Medulla oblongata (tissue), 1 donor: ENCODE data around the gene KRTAP5-1.
"Not testable (repeated sequence)": the region's sequence is repeated elsewhere in the genome, so short reads cannot be mapped to it uniquely, and the experiment has no call there.

ENCODE experiments used
- DNase-seq: peaks from one replicate; pipeline ENCODE4 v3.0.0-alpha.2; 2015; ENCODE audit errors: extremely low spot score

The KRTAP5-1 gene

GRCh38 chr11:1601663-1602062 lies 16.6 kb upstream of the KRTAP5-1 start:
- not testable (repeated sequence) for DNase-seq

- peak; percentile 70 for DNase-seq
Observed at GRCh38 chr11:1600626-1601025, 15.5 kb upstream of the KRTAP5-1 start.

GRCh38 chr11:1598816-1599215 lies 13.7 kb upstream of the KRTAP5-1 start:
- no peak for DNase-seq

- not testable (repeated sequence) for DNase-seq
Observed at GRCh38 chr11:1598406-1598805, 13.3 kb upstream of the KRTAP5-1 start.

DNA sequence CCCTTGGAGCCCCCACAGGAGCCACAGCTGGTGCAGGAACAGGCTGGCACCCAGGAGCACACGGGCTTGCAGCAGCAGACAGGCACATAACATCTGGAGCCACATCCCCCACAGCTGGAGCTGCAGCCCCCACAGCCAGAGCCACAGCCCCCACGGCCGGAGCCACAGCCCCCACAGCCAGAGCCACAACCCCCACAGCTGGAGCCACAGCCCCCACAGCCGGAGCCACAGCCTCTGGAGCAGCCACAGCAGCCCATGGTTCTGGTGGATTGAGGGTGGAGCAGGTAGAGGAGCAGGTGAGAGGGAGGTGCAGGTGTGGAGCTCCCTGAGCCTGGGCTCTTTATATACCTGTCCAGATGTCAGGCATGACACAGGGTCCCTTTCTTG lies 12.9 kb upstream of the KRTAP5-1 start, which contains the start of gene KRTAP5-2:
KRTAP5-2 (minus strand) TSS at position 301 of the 387 bp plus-strand sequence; CDS start at position 257, 44 bp downstream.
- DNase-seq: no peak

DNA sequence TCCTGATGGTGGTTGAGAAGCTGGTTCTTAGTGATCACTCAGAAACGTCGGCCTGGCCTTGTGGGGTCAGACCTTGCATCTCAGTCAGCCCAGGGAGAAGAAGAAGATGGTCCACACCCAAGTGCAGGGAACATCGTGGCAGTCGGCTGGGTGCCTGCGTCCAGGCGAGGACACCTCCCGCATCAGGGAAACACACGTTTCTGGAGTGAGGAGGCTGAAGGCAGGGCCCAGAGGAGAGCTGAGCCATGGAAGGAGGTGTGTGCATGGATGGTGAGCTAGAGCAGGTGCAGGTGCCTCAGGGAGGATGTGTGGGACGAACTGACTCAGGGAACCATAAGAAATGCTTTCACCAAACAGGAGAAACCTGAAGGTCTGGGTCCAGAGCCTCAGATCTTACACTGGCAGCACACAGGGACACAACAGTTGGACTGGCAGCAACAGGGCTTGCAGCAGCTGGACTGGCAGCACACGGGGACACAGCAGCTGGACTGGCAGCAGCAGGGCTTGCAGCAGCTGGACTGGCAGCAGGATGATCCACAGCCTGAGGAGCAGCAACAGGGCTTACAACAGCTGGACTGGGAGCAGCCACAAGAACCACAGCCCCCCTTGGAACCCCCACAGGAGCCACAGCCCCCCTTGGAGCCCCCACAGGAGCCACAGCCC lies 12.4 kb upstream of the KRTAP5-1 start:
- no peak for DNase-seq

DNA sequence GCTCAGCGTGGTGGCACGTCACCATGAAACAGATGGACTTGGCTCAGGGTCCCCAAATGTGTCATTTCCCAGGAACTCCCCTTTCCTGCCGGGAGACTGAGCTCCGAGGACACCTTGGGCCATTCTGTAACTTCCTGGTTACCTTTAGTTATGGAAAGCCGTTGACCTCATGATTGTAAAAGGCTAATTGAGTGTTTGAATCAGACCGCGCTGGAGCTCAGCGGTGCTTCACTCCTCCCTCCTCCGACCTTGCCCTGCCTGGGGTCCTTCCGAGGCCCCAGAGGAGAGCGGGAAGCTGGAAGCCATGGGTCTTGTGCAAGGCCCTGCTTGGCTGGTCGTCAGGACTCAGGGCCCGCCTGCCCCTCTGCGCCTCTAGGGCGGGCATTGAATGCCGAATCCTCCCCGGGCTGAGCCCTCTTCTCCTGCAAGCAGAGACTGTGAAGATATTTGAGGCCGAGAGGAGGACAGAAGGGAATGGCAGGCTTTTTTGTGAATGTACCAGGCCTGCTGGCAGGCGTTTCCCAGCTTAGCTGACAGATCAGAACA lies 11.6 kb upstream of the KRTAP5-1 start:
- DNase-seq: not testable (repeated sequence)

DNA sequence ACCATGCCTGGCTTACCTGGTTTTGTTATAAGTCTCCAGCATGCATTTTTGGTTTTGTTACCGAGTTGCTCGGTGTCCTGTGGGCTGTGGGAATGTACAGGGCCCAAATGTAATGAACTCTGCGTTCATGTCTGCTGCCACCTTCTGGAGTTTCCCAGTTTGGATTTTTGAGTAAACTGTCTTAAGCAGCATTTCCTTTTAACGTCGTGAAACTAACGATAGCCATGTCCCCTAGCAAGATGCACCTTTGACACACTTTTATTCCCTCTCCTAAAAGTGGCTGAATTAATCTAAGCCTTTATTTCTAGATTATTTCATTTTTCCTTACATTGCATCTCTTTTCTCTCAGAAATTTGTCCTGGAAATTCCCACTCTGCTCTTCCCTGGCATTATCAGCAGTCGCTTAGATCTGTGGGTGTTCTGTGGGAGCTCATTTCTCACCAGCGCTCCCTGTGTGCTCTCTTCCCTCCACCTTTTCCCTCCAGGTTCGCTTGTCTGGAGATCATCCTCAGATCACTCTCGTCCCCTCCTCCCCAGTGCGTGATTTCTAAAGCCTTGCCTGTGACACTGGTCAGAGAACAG lies 11.0 kb upstream of the KRTAP5-1 start:
- not testable (repeated sequence) for DNase-seq

DNA sequence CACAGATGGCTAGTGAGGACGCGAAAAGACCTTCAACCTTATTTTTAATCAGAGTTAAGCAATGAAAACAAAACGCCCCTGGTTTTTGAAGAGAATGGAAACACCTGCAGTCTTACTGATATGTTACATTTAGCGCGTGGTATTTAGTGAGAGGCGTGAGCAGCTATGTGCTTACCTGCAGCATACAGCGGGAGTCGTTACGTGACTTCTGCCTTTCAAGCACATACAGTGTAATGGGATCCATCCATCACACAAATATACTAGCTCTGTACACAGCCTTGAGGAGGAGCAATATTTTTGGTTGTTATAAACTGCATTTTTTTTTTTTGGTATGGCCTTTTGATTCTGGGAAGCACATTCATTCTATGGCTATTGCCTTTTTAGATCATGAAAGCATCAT lies 7.5 kb upstream of the KRTAP5-1 start:
- no peak for DNase-seq

DNA sequence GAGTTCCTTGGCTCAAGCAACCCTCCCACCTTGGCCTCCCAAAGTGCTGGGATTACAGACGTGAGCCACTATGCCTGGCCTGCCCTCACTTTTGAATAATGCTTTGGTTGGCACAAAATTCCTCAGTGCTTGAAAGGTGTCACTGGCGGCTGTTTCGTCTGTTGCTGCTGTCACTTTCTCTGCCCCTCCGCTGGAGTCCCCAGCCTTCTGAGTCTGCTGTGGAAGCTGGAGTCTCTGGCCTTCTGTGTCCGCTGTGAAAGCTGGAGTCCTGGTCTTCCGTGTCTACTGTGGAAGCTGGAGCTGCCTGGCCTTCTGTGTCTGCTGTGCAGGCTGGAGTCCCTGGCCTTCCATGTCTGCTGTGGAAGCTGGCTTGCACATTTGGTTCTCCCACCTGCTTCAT lies 4.9 kb upstream of the KRTAP5-1 start:
- no peak for DNase-seq

DNA sequence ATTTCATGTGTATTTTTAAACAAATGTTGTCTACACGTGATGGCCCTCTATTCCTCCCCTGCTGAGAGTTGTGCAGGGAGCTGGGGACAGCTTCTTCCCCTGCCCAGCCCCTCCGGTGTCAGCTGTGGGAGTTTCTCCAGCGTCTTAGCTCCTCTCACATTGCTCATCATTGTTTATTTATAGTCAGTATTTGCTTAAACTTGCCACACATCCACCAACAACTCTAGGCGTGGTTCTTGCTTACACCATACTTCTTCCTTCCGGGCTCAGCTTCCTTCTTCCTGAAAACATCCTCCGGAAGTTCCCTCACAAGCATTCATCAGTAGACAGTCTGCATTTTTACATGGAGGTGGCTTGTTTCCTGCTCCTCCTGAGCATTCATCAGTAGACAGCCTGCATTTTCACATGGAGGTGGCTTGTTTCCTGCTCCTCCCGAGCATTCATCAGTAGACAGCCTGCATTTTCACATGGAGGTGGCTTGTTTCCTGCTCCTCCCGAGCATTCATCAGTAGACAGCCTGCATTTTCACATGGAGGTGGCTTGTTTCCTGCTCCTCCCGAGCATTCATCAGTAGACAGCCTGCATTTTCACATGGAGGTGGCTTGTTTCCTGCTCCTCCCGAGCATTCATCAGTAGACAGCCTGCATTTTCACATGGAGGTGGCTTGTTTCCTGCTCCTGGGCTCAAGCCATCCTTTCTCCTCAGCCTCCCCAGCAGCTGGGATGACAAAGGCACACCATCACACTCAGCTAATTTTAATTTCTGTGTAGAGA lies 4.3 kb upstream of the KRTAP5-1 start:
- not testable (repeated sequence) for DNase-seq

DNA sequence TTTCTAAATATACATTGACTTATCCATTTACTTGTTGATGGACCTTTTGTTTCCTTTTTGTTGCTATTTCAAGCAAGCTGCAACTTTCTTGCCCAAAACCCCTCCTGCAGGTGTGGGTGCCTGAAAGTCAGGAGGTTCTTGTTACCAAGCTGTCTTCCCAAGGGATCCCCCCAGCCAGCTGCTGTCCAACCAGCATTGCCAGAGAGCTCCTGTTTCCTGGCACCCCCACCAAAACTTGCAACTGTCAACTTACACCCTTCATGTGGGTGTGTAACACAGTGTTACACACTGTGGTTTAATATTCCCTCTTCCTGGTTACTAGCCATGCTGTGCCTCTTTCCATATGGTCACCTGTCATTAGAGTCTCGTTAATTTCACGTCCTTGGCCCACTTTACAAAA lies 1.6 kb upstream of the KRTAP5-1 start:
- DNase-seq: no peak

DNA sequence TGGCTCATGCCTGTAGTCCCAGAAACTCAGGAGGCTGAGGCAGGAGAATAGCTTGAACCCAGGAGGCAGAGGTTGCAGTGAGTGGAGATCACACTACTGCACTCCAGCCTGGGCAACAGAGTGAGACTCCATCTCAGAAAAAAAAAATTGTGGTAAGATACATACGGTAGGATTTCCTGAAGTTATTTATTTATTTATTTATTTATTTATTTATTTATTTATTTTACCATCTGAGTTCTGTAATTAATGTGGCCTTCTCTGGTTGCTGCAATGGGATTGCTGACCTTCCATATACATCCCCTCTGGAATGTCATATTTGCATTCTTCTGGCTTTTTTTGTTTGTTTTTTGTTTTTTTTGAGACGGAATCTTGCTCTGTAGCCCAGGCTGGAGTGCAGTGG lies 2.2 kb downstream of the KRTAP5-1 start:
- not testable (repeated sequence) for DNase-seq

GRCh38 chr11:1581976-1582375 lies 3.1 kb downstream of the KRTAP5-1 start:
- no peak for DNase-seq

DNA sequence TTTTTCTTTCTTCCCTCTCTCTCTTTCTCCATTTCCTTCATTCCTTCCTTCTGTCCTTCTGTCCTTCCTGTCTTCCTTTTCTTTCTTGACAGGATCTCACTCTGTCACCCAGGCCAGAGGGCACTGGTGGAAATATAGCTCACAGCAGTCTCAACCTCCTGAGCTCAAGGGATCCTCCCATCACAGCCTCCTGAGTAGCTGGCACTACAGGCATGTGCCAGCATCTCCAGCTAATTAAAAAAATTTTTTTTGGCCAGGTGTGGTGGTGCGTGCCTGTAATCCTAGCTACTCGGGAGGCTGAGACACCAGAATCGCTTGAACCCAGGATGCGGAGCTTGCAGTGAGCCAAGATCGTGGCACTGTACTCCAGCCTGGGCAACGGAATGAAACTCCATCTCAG lies 8.3 kb downstream of the KRTAP5-1 start:
- no peak for DNase-seq

DNA sequence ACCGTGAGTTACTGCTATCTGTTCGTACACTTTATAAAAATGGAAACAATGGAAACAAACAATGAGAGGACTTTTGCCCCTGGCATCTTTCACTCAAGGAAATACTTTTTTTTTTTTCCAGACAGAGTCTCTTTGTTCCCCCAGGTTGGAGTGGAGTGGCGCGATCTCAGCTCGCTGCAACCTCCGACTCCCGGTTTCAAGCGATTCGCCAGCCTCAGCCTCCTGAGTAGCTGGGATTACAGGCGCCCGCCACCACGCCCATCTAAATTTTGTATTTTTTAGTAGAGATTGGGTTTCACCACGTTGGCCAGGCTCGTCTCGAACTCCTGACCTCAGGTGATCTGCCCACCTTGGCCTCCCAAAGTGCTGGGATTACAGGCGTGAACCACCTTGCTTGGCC lies 9.3 kb downstream of the KRTAP5-1 start:
- not testable (repeated sequence) for DNase-seq

DNA sequence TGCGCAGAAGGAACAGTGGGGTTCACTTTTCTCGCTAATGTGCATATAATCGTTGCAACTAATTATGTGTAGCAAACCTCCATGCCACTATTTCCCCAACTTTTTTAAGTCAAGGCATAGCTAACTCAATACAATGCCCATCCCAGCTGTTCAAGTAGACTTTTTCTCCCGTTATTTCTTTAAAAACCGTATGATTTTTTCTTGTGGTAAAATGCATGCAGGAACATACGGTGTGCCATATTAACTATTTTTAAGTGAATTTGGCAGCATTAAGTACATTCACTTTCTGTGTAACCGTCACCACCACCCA lies 10.2 kb downstream of the KRTAP5-1 start:
- DNase-seq: no peak

GRCh38 chr11:1574238-1574932 lies 10.7 kb downstream of the KRTAP5-1 start:
- DNase-seq: peak; percentile 62

DNA sequence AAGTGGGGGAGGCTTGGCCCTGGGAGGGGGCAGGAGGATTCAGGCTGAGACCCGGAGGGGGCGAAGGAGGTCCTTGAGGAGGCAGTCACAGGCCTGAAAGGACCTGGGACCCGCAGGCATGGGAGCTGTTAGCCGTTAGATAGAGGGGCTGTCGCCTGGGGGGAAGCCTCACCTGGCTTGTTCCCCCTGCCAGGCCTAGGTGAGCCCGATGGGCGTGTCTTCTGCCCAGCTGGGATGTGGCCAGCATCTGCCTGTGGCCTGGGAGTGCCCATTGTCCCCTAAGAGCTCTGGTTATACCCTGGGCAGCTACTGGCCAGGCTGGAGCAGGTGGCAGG lies 11.2 kb downstream of the KRTAP5-1 start:
- DNase-seq: no peak

- DNase-seq: no peak
Observed at GRCh38 chr11:1573077-1573902, 11.8 kb downstream of the KRTAP5-1 start.
